DND-41 (cell line): Measurements from ENCODE around the gene TRIOBP.

Experiments
- ATAC-seq: fragments of 200-7000 bp; cut with Tn5 transposase; 3 replicates; pipeline ENCODE4 v1.9.1; 2021; ENCODE audit warnings: low read depth; ENCODE audit not compliant: insufficient read depth
- DNase-seq: peaks from one replicate; pipeline ENCODE4 v3.0.0-alpha.2; 2020
- H2AFZ ChIP-seq: 2 replicates; pipeline ENCODE4 v1.6.0; 2012; ENCODE audit warnings: low read depth, low read length
- H3K27ac ChIP-seq: 2 replicates; pipeline ENCODE4 v1.5.1; 2012; ENCODE audit warnings: low read length, inconsistent platforms
- H3K27me3 ChIP-seq: fragments of 200-600 bp; sonication (generic); 2 replicates; pipeline ENCODE4 v1.6.0; 2012; ENCODE audit warnings: low read length, mild to moderate bottlenecking, inconsistent platforms; ENCODE audit not compliant: insufficient read depth, poor library complexity
- H3K36me3 ChIP-seq: 2 replicates; pipeline ENCODE4 v1.5.1; 2012; ENCODE audit warnings: low read length, inconsistent platforms; ENCODE audit not compliant: insufficient read depth
- H3K4me1 ChIP-seq: 2 replicates; pipeline ENCODE4 v1.5.1; 2012; ENCODE audit warnings: mild to moderate bottlenecking, low read length; ENCODE audit not compliant: insufficient read depth
- H3K4me2 ChIP-seq: 2 replicates; pipeline ENCODE4 v1.6.0; 2012; ENCODE audit warnings: mild to moderate bottlenecking, moderate library complexity, low read length, inconsistent platforms; ENCODE audit not compliant: insufficient read depth
- H3K4me3 ChIP-seq, 2 experiments: fragments of 200-600 bp in 1 of 2; shearing (Covaris generic) in 1 of 2; 2 replicates each; pipeline ENCODE4 v1.5.1; 2012 to 2016; ENCODE audit warnings: inconsistent platforms in 2 of 2, low read length in 2 of 2, mild to moderate bottlenecking in 2 of 2, low read depth in 1 of 2, moderate library complexity in 1 of 2
- H3K79me2 ChIP-seq: 2 replicates; pipeline ENCODE4 v1.6.0; 2012; ENCODE audit warnings: low read length, inconsistent platforms; ENCODE audit not compliant: insufficient read depth
- H3K9ac ChIP-seq: 2 replicates; pipeline ENCODE4 v1.6.0; 2012; ENCODE audit warnings: low read depth, mild to moderate bottlenecking, inconsistent platforms, low read length, moderate library complexity
- H3K9me3 ChIP-seq: 2 replicates; pipeline ENCODE4 v1.5.1; 2012; ENCODE audit warnings: low read length, moderate library complexity, mild to moderate bottlenecking, inconsistent platforms; ENCODE audit not compliant: insufficient read depth, severe bottlenecking
- H4K20me1 ChIP-seq: 2 replicates; pipeline ENCODE4 v1.6.0; 2012; ENCODE audit warnings: low read length; ENCODE audit not compliant: insufficient read depth
- CTCF ChIP-seq: IDR thresholded peaks from 2 replicates; pipeline ENCODE4 v1.5.1; 2012; ENCODE audit warnings: borderline replicate concordance, low read length, moderate library complexity, mild to moderate bottlenecking; ENCODE audit not compliant: poor library complexity, severe bottlenecking; ENCODE audit errors: extremely low read depth
- EZH2 ChIP-seq: IDR thresholded peaks from 3 replicates; pipeline ENCODE4 v1.6.1; 2012; ENCODE audit warnings: borderline replicate concordance, low read depth, mild to moderate bottlenecking, moderate library complexity, low read length, inconsistent platforms; ENCODE audit not compliant: severe bottlenecking

TRIOBP gene

DNA sequence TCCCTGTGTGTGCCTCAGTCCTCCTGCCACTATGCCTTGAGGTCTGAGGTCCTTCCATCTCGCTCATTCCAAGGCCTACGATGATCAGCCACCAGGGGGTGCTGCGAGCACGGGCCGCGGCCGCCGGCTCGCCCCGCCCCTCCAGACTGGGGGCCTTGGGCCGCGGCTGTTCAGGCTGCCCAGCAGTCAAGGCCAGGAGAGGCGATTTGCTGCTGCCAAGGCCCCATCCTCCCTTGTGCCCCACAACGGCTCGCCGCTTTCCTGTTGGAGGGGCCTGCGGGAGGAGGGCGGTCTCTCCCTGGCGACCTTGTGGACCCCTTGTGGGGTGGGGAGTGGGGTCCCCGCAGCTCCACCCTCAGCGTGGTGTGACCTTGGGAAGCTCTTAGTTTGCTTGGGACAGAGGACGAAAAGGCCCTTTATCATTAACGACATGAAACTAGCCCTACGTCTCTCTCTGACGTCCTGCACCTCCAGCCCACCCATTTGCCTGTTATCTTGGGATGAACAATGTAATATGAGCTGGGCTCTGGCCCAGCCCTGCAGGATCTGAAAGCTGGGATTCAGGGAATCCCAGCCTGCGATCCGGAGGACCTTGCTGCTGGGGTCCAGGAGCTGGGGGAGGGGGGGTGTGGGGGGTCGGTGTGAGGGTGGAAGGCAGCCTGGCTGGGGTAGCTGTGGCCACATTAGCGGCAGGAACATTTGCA, 121.0 kb downstream of the TRIOBP start:
- H3K27me3 ChIP-seq: no peaks in the 10 kb centered on the region
- H3K4me3 ChIP-seq: no peak overlapping the region
- H3K79me2 ChIP-seq: no peaks in the 10 kb centered on the region
- no peaks in the 10 kb centered on the region; the same call in 1 of the 2 replicates for H4K20me1 ChIP-seq
- DNase-seq (peak; percentile 76), ATAC-seq (peak; percentile 91)
- peak overlapping the region; percentile 67 for H2AFZ ChIP-seq
- H3K4me1 ChIP-seq: peaks cover 7% of the 10 kb centered on the region
- TF ChIP-seq EZH2 (no peak), CTCF (peak; percentile 93)
- no peak overlapping the region for H3K9ac ChIP-seq
- no peaks in the 10 kb centered on the region for H3K9me3 ChIP-seq
- H3K27ac ChIP-seq: no peak overlapping the region
- H3K4me2 ChIP-seq: peak overlapping the region; percentile 43; the same call in 1 of the 2 replicates
- H3K36me3 ChIP-seq: peaks cover 35% of the 10 kb centered on the region

DNA sequence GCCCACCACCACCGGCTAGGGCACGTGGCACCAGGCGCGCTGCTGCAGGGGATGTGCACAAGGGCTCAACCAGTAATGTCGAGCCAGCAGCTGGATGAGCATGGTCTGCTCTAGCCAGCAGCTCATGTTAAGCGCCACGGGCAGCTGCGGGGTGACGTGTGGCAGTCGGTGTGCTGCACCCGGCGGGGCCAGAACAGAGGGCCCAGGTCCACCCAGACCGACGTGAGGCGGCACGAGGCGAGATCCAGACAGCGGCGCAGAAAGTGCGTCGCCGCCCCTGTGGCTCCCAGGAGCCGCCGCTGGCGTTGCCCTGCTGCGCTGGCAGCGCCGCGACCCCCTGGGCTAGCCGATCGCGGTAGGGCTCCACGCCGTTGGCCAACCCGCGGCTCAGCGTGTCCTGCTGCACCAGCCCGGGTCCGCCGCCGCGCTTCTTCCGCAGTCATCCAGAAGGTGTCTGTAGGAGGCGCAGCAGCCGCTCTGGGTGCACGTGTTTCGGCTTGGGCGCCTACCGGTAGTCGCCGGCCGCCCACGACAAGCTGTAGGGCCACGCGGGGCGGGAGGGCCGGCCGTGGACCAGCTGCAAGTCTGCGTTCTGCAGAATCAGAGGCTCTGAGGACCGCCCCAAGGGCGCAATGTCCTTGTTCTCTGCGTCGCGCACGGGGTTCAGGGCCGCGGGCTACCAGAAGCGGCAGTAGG, 121.7 kb downstream of the TRIOBP start:
- H3K27ac ChIP-seq: no peak overlapping the region
- H2AFZ ChIP-seq: no peak overlapping the region
- H3K36me3 ChIP-seq: peaks cover 30% of the 10 kb centered on the region
- H3K4me2 ChIP-seq: no peak overlapping the region
- no peaks in the 10 kb centered on the region for H3K9me3 ChIP-seq
- no peaks in the 10 kb centered on the region for H4K20me1 ChIP-seq
- H3K27me3 ChIP-seq: no peaks in the 10 kb centered on the region
- TF ChIP-seq EZH2 (no peak), CTCF (no peak)
- DNase-seq (no peak), ATAC-seq (no peak)
- H3K79me2 ChIP-seq: no peaks in the 10 kb centered on the region
- no peak overlapping the region for H3K4me3 ChIP-seq
- no peak overlapping the region for H3K9ac ChIP-seq
- H3K4me1 ChIP-seq: peaks cover 7% of the 10 kb centered on the region

GRCh38 chr22:37819105-37819433, 122.2 kb downstream of the TRIOBP start:
- Histone ChIP-seq H3K79me2 (no peaks in the 10 kb centered on the region), H3K27me3 (no peaks in the 10 kb centered on the region), H2AFZ (no peak overlapping the region), H3K9me3 (no peaks in the 10 kb centered on the region), H3K4me2 (no peak overlapping the region), H3K27ac (no peak overlapping the region), H3K4me1 (peaks cover 7% of the 10 kb centered on the region), H3K9ac (no peak overlapping the region), H3K4me3 (no peak overlapping the region), H3K36me3 (peaks cover 27% of the 10 kb centered on the region), H4K20me1 (no peaks in the 10 kb centered on the region)
- TF ChIP-seq CTCF: no peak
- TF ChIP-seq EZH2: no peak
- ATAC-seq (no peak), DNase-seq (no peak)
